Measurements from ENCODE around the gene PPP2R5C.
"Not testable (repeated sequence)": the region's sequence is repeated elsewhere in the genome, so short reads cannot be mapped to it uniquely, and the experiment has no call there.

Gene PPP2R5C

GRCh38 chr14:101721111-101721510 lies 40.4 kb upstream of the PPP2R5C start:
- no peak overlapping the region for H3K4me2 ChIP-seq (ENCODE audit: low read length)
- no peak overlapping the region for H3K4ac ChIP-seq (ENCODE audit: low read depth, low read length)
- H3K14ac ChIP-seq (ENCODE audit: low read length): no peak overlapping the region
- DNase-seq: no peak
- no peaks in the 10 kb centered on the region for H3K4me1 ChIP-seq (ENCODE audit: control insufficient read depth in 1 of 2, insufficient read depth in 2 of 2, low read length in 2 of 2)
- H3K9ac ChIP-seq (ENCODE audit: low read length): no peak overlapping the region
- no peak overlapping the region for H3K4me3 ChIP-seq (ENCODE audit: low read depth, low read length)
- H3K23ac ChIP-seq (ENCODE audit: low read length): no peak overlapping the region
- H4K91ac ChIP-seq (ENCODE audit: low read depth, low read length): no peak overlapping the region
- H4K8ac ChIP-seq (ENCODE audit: low read depth, low read length): no peak overlapping the region
- H3K9me3 ChIP-seq (ENCODE audit: insufficient read depth, low read depth, low read length): peaks cover 2% of the 10 kb centered on the region
- no peak overlapping the region for H2BK120ac ChIP-seq (ENCODE audit: insufficient read depth, low read length, poor library complexity)
- H3K27ac ChIP-seq (ENCODE audit: low read depth, low read length): no peak overlapping the region
- no peak overlapping the region for H2BK12ac ChIP-seq (ENCODE audit: low read length)
- no peaks in the 10 kb centered on the region for H3K79me1 ChIP-seq (ENCODE audit: low read length)
- H4K12ac ChIP-seq (ENCODE audit: low read depth, low read length): no peak overlapping the region
- H2BK5ac ChIP-seq (ENCODE audit: low read depth, low read length, poor library complexity): no peak overlapping the region
- H3K79me2 ChIP-seq (ENCODE audit: control insufficient read depth, insufficient read depth, low read length, poor library complexity): no peaks in the 10 kb centered on the region
- WGBS (ENCODE audit: extremely low coverage, insufficient coverage, insufficient read length): no CpG with 5 or more reads among the region's 5 CpGs
- no peak overlapping the region for H2AFZ ChIP-seq (ENCODE audit: insufficient read depth, low read length, poor library complexity)
- H3K36me3 ChIP-seq (ENCODE audit: control insufficient read depth in 1 of 2, insufficient read depth in 2 of 2, low read length in 2 of 2): no peaks in the 10 kb centered on the region
- no peaks in the 10 kb centered on the region for H3K27me3 ChIP-seq (ENCODE audit: insufficient read depth, low read length)
- no peak overlapping the region for H3K18ac ChIP-seq (ENCODE audit: low read length)
- H2AK5ac ChIP-seq (ENCODE audit: low read length): no peak overlapping the region

GRCh38 chr14:101721951-101722661 lies 39.4 kb upstream of the PPP2R5C start:
- no peak overlapping the region for H2BK12ac ChIP-seq (ENCODE audit: low read length)
- no peak overlapping the region for H4K12ac ChIP-seq (ENCODE audit: low read depth, low read length)
- H2AFZ ChIP-seq (ENCODE audit: insufficient read depth, low read length, poor library complexity): no peak overlapping the region
- WGBS (ENCODE audit: extremely low coverage, insufficient coverage, insufficient read length): no CpG with 5 or more reads among the region's 21 CpGs
- H3K4me3 ChIP-seq (ENCODE audit: low read depth, low read length): no peak overlapping the region
- no peak overlapping the region for H2BK5ac ChIP-seq (ENCODE audit: low read depth, low read length, poor library complexity)
- no peak overlapping the region for H2BK120ac ChIP-seq (ENCODE audit: insufficient read depth, low read length, poor library complexity)
- no peaks in the 10 kb centered on the region for H3K79me2 ChIP-seq (ENCODE audit: control insufficient read depth, insufficient read depth, low read length, poor library complexity)
- no peaks in the 10 kb centered on the region for H3K36me3 ChIP-seq (ENCODE audit: control insufficient read depth in 1 of 2, insufficient read depth in 2 of 2, low read length in 2 of 2)
- no peak overlapping the region for H3K14ac ChIP-seq (ENCODE audit: low read length)
- no peak overlapping the region for H3K4ac ChIP-seq (ENCODE audit: low read depth, low read length)
- H3K79me1 ChIP-seq (ENCODE audit: low read length): no peaks in the 10 kb centered on the region
- no peak overlapping the region for H3K9ac ChIP-seq (ENCODE audit: low read length)
- no peak overlapping the region for H3K27ac ChIP-seq (ENCODE audit: low read depth, low read length)
- no peak overlapping the region for H4K8ac ChIP-seq (ENCODE audit: low read depth, low read length)
- H3K9me3 ChIP-seq (ENCODE audit: insufficient read depth, low read depth, low read length): peaks cover 2% of the 10 kb centered on the region
- no peak overlapping the region for H3K18ac ChIP-seq (ENCODE audit: low read length)
- no peaks in the 10 kb centered on the region for H3K27me3 ChIP-seq (ENCODE audit: insufficient read depth, low read length)
- no peak overlapping the region for H3K23ac ChIP-seq (ENCODE audit: low read length)
- H3K4me1 ChIP-seq (ENCODE audit: control insufficient read depth in 1 of 2, insufficient read depth in 2 of 2, low read length in 2 of 2): no peaks in the 10 kb centered on the region
- DNase-seq: no peak
- H4K91ac ChIP-seq (ENCODE audit: low read depth, low read length): no peak overlapping the region
- H2AK5ac ChIP-seq (ENCODE audit: low read length): no peak overlapping the region
- H3K4me2 ChIP-seq (ENCODE audit: low read length): no peak overlapping the region

GRCh38 chr14:101723061-101723595 lies 38.4 kb upstream of the PPP2R5C start:
- H3K4me1 ChIP-seq (ENCODE audit: control insufficient read depth in 1 of 2, insufficient read depth in 2 of 2, low read length in 2 of 2): no peaks in the 10 kb centered on the region
- H2BK12ac ChIP-seq (ENCODE audit: low read length): no peak overlapping the region
- no peak overlapping the region for H3K14ac ChIP-seq (ENCODE audit: low read length)
- H3K9me3 ChIP-seq (ENCODE audit: insufficient read depth, low read depth, low read length): peaks cover 2% of the 10 kb centered on the region
- H3K4me3 ChIP-seq (ENCODE audit: low read depth, low read length): no peak overlapping the region
- no peaks in the 10 kb centered on the region for H3K79me2 ChIP-seq (ENCODE audit: control insufficient read depth, insufficient read depth, low read length, poor library complexity)
- no peak overlapping the region for H4K8ac ChIP-seq (ENCODE audit: low read depth, low read length)
- H3K36me3 ChIP-seq (ENCODE audit: control insufficient read depth in 1 of 2, insufficient read depth in 2 of 2, low read length in 2 of 2): no peaks in the 10 kb centered on the region
- no peak overlapping the region for H3K23ac ChIP-seq (ENCODE audit: low read length)
- H3K79me1 ChIP-seq (ENCODE audit: low read length): no peaks in the 10 kb centered on the region
- no peak overlapping the region for H2AK5ac ChIP-seq (ENCODE audit: low read length)
- no peak overlapping the region for H2BK5ac ChIP-seq (ENCODE audit: low read depth, low read length, poor library complexity)
- no CpG with 5 or more reads among the region's 8 CpGs for WGBS (ENCODE audit: extremely low coverage, insufficient coverage, insufficient read length)
- H3K4ac ChIP-seq (ENCODE audit: low read depth, low read length): no peak overlapping the region
- no peak for DNase-seq
- no peak overlapping the region for H4K91ac ChIP-seq (ENCODE audit: low read depth, low read length)
- H2AFZ ChIP-seq (ENCODE audit: insufficient read depth, low read length, poor library complexity): no peak overlapping the region
- no peak overlapping the region for H2BK120ac ChIP-seq (ENCODE audit: insufficient read depth, low read length, poor library complexity)
- no peak overlapping the region for H3K4me2 ChIP-seq (ENCODE audit: low read length)
- no peak overlapping the region for H3K9ac ChIP-seq (ENCODE audit: low read length)
- H3K27ac ChIP-seq (ENCODE audit: low read depth, low read length): no peak overlapping the region
- no peaks in the 10 kb centered on the region for H3K27me3 ChIP-seq (ENCODE audit: insufficient read depth, low read length)
- no peak overlapping the region for H4K12ac ChIP-seq (ENCODE audit: low read depth, low read length)
- no peak overlapping the region for H3K18ac ChIP-seq (ENCODE audit: low read length)

- not testable (repeated sequence) for H3K9ac ChIP-seq (ENCODE audit: low read length); H3K23ac ChIP-seq (ENCODE audit: low read length); H2AFZ ChIP-seq (ENCODE audit: insufficient read depth, low read length, poor library complexity); H3K4me3 ChIP-seq (ENCODE audit: low read depth, low read length); H3K36me3 ChIP-seq (ENCODE audit: control insufficient read depth in 1 of 2, insufficient read depth in 2 of 2, low read length in 2 of 2); H2BK120ac ChIP-seq (ENCODE audit: insufficient read depth, low read length, poor library complexity); H2AK5ac ChIP-seq (ENCODE audit: low read length); H3K79me2 ChIP-seq (ENCODE audit: control insufficient read depth, insufficient read depth, low read length, poor library complexity); H3K4me1 ChIP-seq (ENCODE audit: control insufficient read depth in 1 of 2, insufficient read depth in 2 of 2, low read length in 2 of 2); H3K4me2 ChIP-seq (ENCODE audit: low read length); DNase-seq; H4K8ac ChIP-seq (ENCODE audit: low read depth, low read length); H4K12ac ChIP-seq (ENCODE audit: low read depth, low read length); H2BK12ac ChIP-seq (ENCODE audit: low read length); H2BK5ac ChIP-seq (ENCODE audit: low read depth, low read length, poor library complexity); H3K27me3 ChIP-seq (ENCODE audit: insufficient read depth, low read length); H4K91ac ChIP-seq (ENCODE audit: low read depth, low read length); H3K9me3 ChIP-seq (ENCODE audit: insufficient read depth, low read depth, low read length); H3K18ac ChIP-seq (ENCODE audit: low read length); H3K4ac ChIP-seq (ENCODE audit: low read depth, low read length); H3K27ac ChIP-seq (ENCODE audit: low read depth, low read length); H3K79me1 ChIP-seq (ENCODE audit: low read length); H3K14ac ChIP-seq (ENCODE audit: low read length)
- WGBS (ENCODE audit: extremely low coverage, insufficient coverage, insufficient read length): no CpG with 5 or more reads among the region's 7 CpGs
These were observed 35.9 kb upstream of the PPP2R5C start for GRCh38 chr14:101725652-101726051.
